GM21717 (cell line): ENCODE results near the gene ARHGEF7.
"Not testable (repeated sequence)": the region's sequence is repeated elsewhere in the genome, so short reads cannot be mapped to it uniquely, and the experiment has no call there.

Experiments
- ATAC-seq: cut with Tn5 transposase; IDR thresholded peaks from one replicate; pipeline ENCODE4 v1.9.1; 2021; ENCODE audit warnings: mild to moderate bottlenecking, moderate library complexity; ENCODE audit not compliant: unreplicated experiment

ARHGEF7 gene

DNA sequence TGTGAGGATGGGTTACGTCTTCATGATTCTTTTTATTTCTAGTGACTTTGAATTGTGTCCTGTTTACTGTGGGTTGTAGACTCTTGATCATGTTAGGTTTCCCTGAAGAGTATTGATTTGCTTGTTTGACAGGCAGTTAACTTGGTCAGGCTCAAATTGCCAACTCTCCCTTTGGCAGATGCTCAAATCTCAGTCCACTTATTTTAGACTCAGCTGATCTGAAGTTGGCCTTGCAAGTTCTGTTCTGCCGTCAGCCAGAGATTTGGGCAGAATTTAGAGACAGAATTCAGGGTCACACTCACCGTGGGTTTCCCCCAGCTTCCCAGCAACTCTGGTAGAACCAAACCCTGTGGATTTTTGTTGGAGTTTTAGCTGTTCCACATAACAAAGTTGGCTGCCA is 133.7 kb downstream of the ARHGEF7 start:
- ATAC-seq, result no peak

DNA sequence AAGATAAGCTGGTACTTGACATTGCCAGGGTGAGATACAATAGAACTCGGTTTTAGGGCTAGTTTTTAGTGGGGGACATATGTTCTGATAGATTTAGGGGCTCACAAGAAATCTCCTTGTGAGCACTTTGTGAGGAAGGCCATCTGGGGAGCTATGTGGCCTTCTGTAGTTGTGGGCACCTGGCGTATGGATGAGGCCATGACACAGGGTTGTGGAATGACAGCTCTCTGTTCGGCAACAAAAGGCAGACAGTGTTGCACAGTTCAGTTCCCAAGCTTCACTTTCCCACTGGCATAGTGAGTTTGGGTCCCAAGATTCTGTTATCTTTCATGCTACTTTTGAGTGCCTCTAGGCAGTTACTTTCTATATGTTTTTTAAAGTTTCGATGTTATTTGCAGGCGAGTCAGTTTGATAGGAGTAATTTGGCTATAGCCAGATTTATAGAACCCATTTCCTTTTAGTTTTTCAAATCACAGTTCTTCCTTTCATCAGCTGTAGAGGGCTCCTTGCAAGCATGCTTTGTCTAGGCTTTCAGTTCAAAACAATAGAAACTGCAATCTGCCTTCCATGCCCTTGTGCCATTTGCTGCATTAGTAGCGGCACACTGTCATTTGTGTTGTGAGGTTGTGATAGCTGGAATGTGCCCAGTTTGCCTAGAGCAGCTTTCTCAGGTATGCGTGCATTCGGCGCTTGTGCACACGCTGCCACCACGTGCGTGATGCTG is 134.7 kb downstream of the ARHGEF7 start:
- no peak for ATAC-seq

DNA sequence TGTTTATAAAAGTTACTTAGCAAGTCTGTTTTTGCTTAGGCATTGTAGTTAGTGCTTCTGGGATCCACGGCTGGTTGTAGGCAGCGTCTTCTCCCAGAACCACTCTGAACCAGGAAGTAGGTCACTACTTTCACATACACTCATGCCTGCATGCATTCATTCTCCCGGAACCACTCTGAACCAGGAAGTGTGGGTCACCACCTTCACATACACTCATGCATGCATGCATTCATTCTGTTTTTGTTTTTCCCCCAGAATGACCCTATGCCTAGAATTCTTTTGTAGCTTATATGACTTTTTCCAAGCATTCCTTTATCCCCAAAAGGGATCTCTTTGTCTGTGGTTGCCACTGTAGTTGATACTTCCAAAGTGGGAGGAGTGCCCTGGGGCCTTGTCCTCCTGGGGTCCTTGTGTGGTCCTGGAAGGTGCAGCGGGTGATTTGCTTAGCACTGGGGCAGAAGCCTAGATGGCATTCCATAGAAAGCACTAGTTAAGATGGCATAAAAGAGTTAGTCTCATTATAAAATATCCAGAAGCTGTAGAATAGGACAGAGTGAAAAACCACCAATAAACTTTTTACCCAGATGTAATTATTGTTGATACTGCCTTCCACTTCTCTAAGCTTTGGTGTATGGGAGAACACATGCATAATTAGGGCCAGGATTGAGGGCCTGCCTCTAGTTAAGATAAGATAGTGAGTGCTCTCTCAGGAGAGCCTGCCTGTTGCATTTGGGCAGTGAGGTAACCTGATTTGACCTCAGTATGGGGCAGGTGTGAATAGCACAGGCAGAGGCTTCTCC is 136.7 kb downstream of the ARHGEF7 start:
- no peak for ATAC-seq

DNA sequence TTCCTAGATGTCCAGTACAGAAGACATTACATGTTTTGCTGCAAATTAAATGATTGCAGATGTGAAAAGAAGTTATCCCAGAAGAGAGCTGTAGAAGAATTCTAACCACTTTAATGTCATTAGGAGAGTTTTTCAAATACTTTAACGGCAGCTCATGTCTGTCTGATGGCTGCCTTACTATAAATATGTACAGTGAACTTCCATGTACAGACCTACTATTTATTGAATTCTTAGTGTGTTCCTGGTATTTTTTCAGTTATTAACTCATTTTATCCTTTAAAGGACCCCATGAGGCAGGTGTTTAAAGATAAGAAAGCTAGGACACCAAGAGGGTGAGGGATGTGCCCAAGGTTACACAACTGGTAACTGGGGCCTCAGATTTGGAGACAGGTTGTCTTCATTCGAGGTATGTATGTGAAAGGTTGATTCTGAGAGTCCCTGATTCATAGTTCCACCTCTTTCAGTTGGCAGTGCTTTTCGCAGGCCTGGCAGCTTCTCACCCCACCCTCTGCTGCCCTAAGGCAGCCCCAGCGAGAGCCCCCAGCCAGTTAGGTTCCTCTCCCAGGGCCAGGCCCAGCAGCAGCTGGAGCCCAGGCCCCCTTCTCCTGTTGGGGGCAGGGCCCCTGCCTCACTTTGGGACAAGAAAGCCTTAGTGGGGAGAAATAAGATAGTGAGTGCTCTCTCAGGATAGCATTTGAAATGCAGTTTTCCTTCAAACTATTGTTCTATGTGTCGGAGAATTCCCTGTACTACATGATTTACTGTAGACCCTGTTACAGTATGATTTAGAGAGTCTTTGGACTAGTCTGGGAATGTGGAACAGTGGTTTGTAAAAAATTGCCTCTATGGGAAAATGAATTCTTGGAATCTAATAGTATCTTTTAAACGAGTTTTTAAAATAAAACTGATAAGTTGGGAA is 137.6 kb downstream of the ARHGEF7 start:
- no peak for ATAC-seq

DNA sequence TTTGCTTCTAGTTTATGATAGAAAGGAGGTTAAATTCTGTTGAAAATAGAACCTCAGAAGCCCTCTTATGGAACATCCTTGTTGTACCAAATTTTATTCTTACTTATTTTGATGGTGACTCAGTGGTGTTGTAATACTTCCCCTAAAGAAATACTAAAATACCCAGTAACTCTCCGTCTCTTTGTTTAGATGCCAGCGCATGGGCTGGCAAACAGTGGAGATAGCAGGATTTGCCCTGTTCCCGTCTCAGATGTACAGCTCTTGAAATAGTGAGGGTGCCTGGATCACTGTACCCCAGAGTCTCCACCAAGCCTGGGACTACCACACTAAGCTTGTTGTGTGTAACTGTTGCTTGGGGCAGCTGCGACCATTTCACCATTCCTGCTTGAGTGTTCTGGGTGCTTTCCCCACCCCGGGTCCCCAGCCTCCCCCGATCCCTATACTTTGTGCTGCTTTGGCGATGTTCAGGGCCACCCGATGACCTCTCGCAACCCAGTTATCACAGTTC is 138.3 kb downstream of the ARHGEF7 start:
- ATAC-seq, result no peak

DNA sequence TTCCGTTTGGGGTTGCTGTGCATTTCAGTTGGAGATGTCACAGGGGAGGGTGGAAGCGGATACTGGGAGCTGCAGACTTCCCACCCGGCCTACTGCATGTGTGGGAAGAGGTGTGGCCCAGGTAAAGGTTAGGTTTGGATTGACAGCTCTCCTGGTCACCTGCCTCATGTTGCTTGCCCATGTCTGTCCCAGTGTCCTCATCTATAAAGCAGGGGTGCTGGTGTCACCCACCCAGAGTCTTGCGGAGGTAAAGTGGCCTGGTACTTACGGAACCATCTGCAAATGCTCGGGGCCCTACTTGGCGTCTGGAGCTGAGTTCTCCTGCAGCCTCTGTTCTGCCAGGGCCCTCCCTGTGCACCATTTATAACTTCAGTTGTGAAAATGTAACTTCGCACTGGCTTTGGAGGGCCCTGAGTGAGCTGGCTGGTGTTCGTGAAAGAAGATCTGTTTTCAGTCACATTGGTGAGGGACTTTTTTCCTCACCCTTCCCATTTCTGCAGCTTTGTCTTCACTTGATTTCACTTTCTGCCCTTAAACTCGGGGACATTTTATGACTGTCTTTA is 140.2 kb downstream of the ARHGEF7 start:
- ATAC-seq, result no peak

DNA sequence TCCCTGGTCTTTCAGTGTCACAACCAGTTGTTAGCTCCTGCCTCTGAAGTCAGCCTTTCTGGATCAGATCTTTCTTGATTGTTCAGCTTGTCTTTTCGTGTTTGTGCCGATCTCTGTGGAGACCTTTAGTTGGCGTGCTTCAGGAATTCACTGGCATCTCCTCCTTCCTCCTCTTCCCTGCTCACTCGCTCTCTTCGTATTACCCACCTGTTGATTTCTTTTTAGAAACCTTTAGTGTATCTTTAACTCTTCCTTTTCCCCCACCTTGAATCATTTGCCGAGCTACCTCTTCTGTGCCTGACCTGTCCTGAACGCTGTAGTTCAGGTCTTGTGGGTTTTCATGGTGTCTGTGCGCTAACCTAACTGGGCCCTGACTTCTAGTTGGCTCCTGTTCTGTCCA is 141.3 kb downstream of the ARHGEF7 start:
- ATAC-seq, result no peak

DNA sequence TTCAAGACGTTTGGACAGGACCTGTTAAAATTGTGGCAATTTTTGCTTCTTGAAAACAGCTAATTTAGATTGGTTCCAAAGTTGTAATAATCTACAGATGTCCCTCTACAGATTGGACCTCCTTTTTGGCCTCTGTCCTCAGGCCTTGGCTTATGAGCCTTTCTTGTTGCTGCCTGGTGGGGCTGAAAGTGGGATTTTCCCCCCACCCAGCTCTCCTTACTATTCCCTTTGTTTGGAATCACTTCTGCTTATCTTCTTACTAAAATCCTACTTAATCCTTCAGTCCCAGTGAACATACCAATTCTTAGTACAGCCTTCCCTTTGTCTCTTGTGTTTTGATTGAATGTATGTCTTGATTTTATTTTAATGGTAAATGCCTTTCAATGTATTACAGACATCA is 141.8 kb downstream of the ARHGEF7 start:
- no peak for ATAC-seq

DNA sequence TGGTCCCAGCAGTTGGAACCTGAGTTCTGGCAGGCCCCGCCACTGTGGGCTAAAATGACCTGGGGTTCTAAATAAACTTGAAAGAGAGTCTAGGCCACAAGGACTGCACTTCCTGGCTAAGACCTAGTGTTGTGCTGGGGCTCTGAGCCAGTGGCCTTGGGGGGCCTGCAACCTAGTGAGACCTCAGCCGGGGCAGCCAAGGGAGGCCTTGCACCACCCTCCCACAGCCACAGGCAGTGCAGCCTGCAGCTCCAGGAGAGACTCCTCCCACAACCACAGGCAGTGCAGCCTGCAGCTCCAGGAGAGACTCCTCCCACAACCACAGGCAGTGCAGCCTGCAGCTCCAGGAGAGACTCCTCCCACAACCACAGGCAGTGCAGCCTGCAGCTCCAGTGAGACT is 142.8 kb downstream of the ARHGEF7 start:
- not testable (repeated sequence) for ATAC-seq

DNA sequence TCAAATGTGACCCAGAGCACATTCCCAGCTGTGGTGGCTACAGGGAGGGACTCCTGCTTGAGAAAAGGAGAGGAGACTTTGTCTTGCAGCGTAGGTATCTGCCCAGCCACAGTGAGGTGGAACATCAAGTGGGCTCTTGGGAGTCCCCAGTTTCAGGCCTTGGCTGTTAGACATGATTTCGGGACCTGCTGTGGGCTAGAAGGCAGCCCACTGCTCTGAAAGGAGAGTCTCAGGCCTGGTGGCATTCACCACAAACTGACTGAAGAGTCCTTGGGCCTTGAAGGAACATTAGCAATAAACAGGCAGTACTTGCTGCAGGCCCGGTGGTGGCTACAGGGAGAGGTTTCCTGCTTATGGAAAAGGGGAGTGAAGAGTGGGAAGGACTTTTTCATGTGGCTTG is 143.5 kb downstream of the ARHGEF7 start:
- ATAC-seq, result no peak

DNA sequence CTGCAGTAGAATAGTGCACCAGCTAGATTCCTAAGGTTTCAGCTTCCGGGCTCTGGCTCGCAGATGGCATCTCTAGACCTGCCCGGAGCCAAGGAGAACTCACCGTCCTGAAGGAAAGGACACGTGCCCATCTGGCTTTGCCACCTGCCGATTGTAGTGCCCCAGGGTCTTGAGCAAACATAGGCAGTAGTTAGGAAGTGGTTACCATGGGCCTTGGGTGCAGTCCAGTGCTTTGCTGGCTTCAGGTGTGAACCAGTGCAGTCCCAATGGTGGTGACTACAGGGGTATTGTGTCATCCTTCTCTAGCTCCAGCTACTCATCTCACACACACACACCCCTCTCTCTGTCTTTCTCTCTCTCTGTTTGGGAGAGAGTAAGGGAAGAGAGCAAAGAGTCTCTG is 143.9 kb downstream of the ARHGEF7 start:
- no peak for ATAC-seq

DNA sequence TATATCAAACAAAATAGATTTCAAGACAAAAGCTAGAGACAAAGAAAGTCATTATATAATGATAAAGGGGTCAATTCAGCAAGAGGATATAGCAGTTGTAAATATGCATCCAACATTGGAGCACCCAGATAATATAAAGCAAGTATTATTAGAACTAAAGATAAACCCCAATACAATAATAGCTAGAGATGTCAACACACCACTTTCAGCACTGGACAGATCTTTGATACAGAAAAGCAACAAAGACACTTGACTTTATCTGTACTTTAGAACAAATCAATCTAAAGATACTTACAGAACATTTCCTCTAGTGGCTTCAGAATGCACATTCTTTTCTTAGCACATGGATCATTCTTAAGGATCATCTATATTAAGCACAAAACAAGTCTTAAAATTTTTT is 146.2 kb downstream of the ARHGEF7 start:
- no peak for ATAC-seq

DNA sequence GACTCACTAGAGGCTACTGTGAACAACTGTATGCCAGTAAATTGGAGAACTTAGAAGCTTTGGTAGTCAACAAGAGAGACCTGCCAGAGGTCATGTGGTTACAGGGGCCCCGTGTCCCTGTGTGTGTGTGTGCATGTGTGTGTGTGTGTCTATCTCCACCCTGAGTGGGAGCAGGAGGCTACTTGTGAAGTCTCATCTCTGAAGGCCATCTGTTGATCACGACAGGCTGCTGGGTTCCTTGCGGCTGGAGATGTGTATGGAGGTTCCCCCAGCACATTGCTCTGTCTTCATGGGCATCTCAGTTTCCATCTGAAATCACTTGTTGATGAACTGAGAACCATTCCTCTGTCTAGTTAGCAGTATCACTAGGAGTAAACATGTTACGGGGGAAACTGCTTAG is 147.2 kb downstream of the ARHGEF7 start:
- ATAC-seq, result no peak

DNA sequence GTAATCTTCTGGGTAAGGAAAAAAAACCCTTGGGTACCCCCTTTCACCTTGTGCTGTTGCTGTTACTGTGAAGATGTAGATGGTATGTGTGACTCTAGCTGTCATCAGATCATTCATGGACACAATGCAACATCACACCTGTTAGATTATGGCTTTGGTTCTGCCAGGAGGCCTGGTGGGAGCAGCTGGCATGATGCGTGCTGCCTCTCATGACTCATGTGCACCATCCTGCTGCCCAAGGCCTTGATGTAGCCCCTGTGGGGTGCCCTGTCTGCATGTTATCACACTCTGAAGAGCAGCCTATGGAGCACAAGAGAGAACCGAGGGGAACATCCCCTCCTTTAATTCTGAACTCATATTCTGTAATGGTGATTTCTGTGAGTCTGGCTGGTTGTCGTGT is 147.6 kb downstream of the ARHGEF7 start:
- no peak for ATAC-seq

DNA sequence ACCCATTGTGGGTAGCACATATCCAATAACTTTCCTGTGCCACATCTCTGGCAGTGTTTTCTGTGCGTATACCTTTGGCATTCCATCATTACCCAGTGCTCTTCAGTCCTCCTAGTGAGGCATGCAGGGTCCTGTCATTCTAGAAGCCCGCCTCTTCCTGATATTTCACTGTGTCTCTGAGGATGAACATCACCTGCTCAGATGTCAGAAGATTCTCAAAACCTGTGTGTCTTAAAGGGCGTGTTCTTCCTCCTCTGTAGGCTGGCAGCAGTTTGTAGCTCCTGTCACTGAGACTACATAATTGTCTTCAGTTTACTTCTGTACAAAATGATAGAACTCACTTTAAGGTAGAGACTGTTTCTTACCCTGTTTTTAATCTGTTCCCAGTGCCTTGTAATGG is 148.5 kb downstream of the ARHGEF7 start:
- no peak for ATAC-seq

DNA sequence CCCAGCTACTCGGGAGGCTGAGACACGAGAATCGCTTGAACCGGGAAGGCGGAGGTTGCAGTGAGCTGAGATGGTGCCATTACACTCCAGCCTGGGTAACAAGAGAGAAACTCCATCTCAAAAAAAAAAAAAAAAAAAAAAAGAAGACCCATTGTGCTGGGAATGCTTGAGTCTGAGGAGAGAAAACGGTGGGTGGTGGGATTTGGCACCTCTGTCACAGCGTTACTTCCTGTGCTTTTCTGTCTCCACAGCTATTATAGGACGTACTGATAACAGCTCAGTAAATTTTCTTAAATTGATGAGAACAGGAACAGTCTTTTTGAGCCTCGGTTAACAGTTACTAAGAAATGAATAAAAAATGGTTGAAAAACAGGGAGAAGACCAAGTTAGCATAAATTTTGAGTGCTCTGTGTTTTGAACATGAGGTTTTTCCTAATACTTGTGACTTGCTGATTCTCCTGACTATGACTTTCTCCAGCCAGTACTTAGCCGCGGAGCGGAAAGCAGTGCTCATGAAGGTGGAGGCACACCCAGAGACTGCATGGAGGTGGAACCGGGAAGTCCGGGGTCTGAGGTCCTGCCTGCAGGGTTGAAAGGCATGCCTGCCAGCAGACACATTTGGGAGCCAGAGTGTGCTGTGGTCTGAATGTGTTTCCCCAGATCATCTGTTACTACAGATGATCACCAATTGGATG is 150.0 kb downstream of the ARHGEF7 start:
- no peak for ATAC-seq

DNA sequence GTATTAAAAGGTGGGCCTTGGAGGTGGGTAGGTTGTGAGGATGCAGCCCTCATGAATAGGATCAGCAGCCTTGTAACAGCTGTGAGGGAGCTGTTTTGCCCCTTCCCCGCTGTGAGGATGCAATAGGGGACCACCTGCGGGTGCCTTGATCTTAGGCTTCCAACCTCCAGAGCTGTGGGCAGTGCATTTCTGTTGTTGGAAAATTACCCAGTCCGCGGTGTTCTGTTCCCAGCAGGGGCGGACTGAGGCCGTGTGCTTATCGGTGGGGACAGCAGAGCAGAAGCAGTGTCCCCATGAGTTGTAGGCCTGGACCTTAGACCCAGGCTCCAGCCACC is 150.6 kb downstream of the ARHGEF7 start:
- ATAC-seq, result no peak

DNA sequence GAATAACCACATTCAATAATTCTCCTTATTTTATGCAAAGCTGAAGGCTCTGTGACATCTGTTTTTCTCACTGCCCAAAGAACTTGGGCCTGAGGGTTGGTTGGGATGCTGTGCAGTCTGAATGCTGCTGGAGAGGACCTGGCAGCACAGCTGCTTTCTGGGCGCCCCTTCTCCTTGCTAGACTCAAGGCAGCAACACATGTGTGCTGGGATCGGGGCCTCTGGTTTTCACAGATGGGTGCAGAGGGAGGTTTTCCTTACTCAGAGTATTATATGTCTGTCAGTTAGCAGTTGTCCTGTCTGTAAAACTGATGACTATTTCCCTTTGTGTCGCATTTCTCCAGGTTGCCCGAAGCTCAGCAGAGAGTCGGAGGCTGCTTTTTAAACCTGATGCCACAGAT is 152.1 kb downstream of the ARHGEF7 start:
- ATAC-seq, result no peak

DNA sequence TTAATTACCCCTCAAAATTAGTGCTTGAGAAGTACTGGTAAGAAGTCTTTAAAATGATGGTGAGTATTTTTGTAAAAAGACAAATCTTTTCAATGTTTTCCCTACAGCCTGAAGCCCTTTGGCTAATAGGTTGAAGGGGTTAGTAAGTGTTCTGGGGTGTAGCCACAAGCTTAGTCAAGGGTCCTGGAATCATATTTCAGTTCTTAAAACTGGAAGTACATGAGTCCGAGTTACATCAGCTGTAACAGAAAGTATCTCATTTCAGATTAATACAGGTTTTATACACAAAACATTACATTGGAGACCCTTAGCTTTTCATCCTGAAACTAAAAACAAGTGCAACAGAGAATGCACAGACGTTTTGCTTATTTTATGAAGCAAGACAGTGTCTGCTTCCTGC is 152.7 kb downstream of the ARHGEF7 start:
- ATAC-seq, result no peak

DNA sequence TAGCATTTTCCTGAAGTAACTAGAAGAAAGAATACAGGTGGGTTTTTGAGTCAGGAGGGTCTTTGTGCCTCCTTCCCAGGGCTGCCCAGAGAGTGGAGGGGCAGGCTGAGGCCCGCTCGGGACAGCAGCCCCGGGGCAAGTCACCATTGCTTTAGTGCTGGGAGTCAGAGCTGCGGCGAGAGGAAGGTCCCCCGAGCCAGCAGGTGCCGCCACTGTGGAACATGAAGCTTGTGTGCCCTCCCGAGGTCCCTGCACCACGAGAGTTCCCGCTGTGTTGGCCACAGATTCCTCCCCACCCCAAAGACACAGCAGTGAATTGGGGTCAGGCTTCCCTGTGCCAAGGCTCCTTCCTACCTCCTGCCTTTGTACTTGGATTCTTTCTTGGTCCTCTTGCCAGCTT is 154.4 kb downstream of the ARHGEF7 start:
- ATAC-seq, result no peak

DNA sequence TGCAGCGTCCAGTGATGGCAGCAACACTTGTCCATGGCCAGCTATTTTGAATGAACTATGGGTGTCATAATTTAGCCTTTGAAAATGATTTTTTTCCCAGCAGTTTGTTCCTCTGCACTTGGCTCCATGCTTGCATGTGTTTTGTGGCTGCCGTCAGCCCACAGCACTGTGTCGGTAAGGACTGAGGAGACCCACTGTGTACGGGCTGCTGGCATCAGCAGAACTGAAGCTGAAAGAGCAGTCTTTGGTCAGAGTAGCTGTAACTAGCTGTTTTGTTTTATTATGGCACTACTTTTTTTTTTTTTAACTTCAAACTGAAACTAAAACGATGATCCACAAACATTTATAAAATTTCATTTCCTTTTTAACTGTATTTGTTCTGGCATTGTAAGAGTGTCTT is 155.0 kb downstream of the ARHGEF7 start:
- ATAC-seq, result no peak
